GM21526 (cell line): ENCODE data around the gene TRIM29.
"Not testable (repeated sequence)": the region's sequence is repeated elsewhere in the genome, so short reads cannot be mapped to it uniquely, and the experiment has no call there.

ENCODE experiments used
- ATAC-seq: cut with Tn5 transposase; IDR thresholded peaks from one replicate; pipeline ENCODE4 v1.9.1; 2021; ENCODE audit warnings: moderate library complexity; ENCODE audit not compliant: unreplicated experiment, low FRiP score

The TRIM29 gene

GRCh38 chr11:120173019-120173705 lies 35.2 kb upstream of the TRIM29 start:
- no peak for ATAC-seq

- ATAC-seq = peak; percentile 60
Observed at GRCh38 chr11:120172054-120172911, 34.4 kb upstream of the TRIM29 start.

GRCh38 chr11:120170741-120171261 lies 32.9 kb upstream of the TRIM29 start:
- ATAC-seq = no peak

GRCh38 chr11:120169981-120170698 lies 32.2 kb upstream of the TRIM29 start:
- ATAC-seq = no peak

- ATAC-seq = peak; percentile 50
Observed at GRCh38 chr11:120168960-120169681, 31.2 kb upstream of the TRIM29 start.

GRCh38 chr11:120168108-120168959 lies 30.4 kb upstream of the TRIM29 start:
- no peak for ATAC-seq

GRCh38 chr11:120167659-120168058 lies 29.7 kb upstream of the TRIM29 start:
- no peak for ATAC-seq

- ATAC-seq = no peak
Observed at GRCh38 chr11:120160436-120160835, 22.5 kb upstream of the TRIM29 start.

GRCh38 chr11:120153221-120153620 lies 15.3 kb upstream of the TRIM29 start:
- ATAC-seq = no peak

- no peak for ATAC-seq
Observed at GRCh38 chr11:120151536-120151935, 13.6 kb upstream of the TRIM29 start.

- no peak for ATAC-seq
Observed at GRCh38 chr11:120149246-120149645, 11.3 kb upstream of the TRIM29 start.

GRCh38 chr11:120147950-120148270 lies 10.0 kb upstream of the TRIM29 start:
- no peak for ATAC-seq

- ATAC-seq = no peak
Observed at GRCh38 chr11:120147094-120147949, 9.4 kb upstream of the TRIM29 start.

GRCh38 chr11:120146413-120147093 lies 8.6 kb upstream of the TRIM29 start:
- no peak for ATAC-seq

GRCh38 chr11:120144501-120144900 lies 6.6 kb upstream of the TRIM29 start:
- no peak for ATAC-seq

- not testable (repeated sequence) for ATAC-seq
Observed at GRCh38 chr11:120143472-120143871, 5.6 kb upstream of the TRIM29 start.

GRCh38 chr11:120142441-120143100 lies 4.7 kb upstream of the TRIM29 start:
- ATAC-seq = no peak
